Lung (tissue), 12 donors: Measurements from ENCODE around the gene MAP3K20. TPM values are rescaled to one million over a fixed set of nuclear protein-coding genes. Genes with fewer than 3 reads are reported as not detected.

Source experiments
- ATAC-seq: fragments of 200-7000 bp; cut with Tn5 transposase; one replicate; pipeline ENCODE4 v1.9.1; 2020; ENCODE audit warnings: moderate number of reproducible peaks; ENCODE audit not compliant: insufficient read depth, low FRiP score
- DNase-seq, 3 donors: peaks; one replicate each; pipeline ENCODE4 v3.0.0-alpha.2; 2013 to 2017
- H3K27ac ChIP-seq, 2 donors: one replicate each; pipeline ENCODE4 v1.5.1; 2013; ENCODE audit warnings: mild to moderate bottlenecking in 2 of 2, moderate library complexity in 2 of 2, control low read depth in 1 of 2, inconsistent platforms in 1 of 2, low read depth in 1 of 2, low read length in 1 of 2
- H3K27me3 ChIP-seq, 3 donors: one replicate each; pipeline ENCODE4 v1.5.1; 2013; ENCODE audit warnings: low read length in 2 of 3; ENCODE audit not compliant: control insufficient read depth in 3 of 3, insufficient read depth in 3 of 3
- H3K36me3 ChIP-seq, 4 donors: one replicate each; pipeline ENCODE4 v1.5.1; 2013; ENCODE audit warnings: low read length in 4 of 4, mild to moderate bottlenecking in 1 of 4, moderate library complexity in 1 of 4; ENCODE audit not compliant: control insufficient read depth in 4 of 4, insufficient read depth in 4 of 4
- H3K4me1 ChIP-seq, 5 donors: one replicate each; pipeline ENCODE4 v1.5.1; 2013; ENCODE audit warnings: low read length in 5 of 5, mild to moderate bottlenecking in 2 of 5, moderate library complexity in 1 of 5; ENCODE audit not compliant: control insufficient read depth in 5 of 5, insufficient read depth in 5 of 5
- H3K4me3 ChIP-seq: one replicate; pipeline ENCODE4 v1.5.1; 2013; ENCODE audit warnings: mild to moderate bottlenecking, control low read depth, moderate library complexity
- H3K9ac ChIP-seq, 2 donors: one replicate each; pipeline ENCODE4 v1.5.1; 2013; ENCODE audit warnings: low read length in 2 of 2, control low read depth in 1 of 2; ENCODE audit not compliant: insufficient read depth in 1 of 2
- H3K9me3 ChIP-seq, 4 donors: one replicate each; pipeline ENCODE4 v1.5.1; 2013; ENCODE audit warnings: low read length in 3 of 4, mild to moderate bottlenecking in 1 of 4, moderate library complexity in 1 of 4; ENCODE audit not compliant: control insufficient read depth in 4 of 4, insufficient read depth in 3 of 4
- CTCF ChIP-seq: IDR thresholded peaks from 2 replicates; pipeline ENCODE4 v1.5.1; 2012; ENCODE audit warnings: mild to moderate bottlenecking; ENCODE audit errors: control extremely low read depth, extremely low read depth
- WGBS, 2 donors: extraction: QIAGEN DNeasy Blood & Tissue Kit; methylation state at CpG; one replicate each; pipeline ENCODE4 v1.1.7; 2013; 5-methylcytosine and 5-hydroxymethylcytosine counted together
- polyA plus RNA-seq, 2 donors: library from polyadenylated mRNA; stranded (reverse); fragments of 200-250 nt; gene quantifications; one replicate each; pipeline ENCODE4 v1.2.1, GENCODE V29; 2013
- total RNA-seq, 2 donors: library from RNA; depleted of rRNA in 1 of 2; stranded (reverse); fragments of >200 nt in 1 of 2; gene quantifications; one replicate each; pipeline ENCODE4 v1.2.1, GENCODE V29; 2014 to 2021
- donor health status: control.
- donor health status: control.
- donor health status: Bipolar disorder and iron deficiency.
- donor health status: healthy.
- donor health status: DM: yes; HTN: yes; CAD: no.

MAP3K20 gene
- total and polyA plus RNA-seq, 4 donors: 13.4 to 71.6 (median 31.6) TPM

GRCh38 chr2:173229086-173229485 is 153.4 kb downstream of the MAP3K20 start:
- peaks cover 0 to 9% (median 6%) of the 10 kb centered on the region in 4 donors for H3K36me3 ChIP-seq
- no peak for DNase-seq
- H3K4me1 ChIP-seq: peaks cover 0 to 28% (median 2%) of the 10 kb centered on the region in 5 donors
- no peaks in the 10 kb centered on the region for H3K27me3 ChIP-seq
- H3K9me3 ChIP-seq: no peaks in the 10 kb centered on the region
- no peak for ATAC-seq
- no peak overlapping the region for H3K9ac ChIP-seq
- H3K4me3 ChIP-seq: no peak overlapping the region
- H3K27ac ChIP-seq: no peak overlapping the region
- TF ChIP-seq CTCF: no peak
- WGBS, 2 donors: 66 to 76% methylated on average over 2 of the region's 2 CpGs

- 85 to 91% methylated on average over 5 of the region's 5 CpGs for WGBS, 2 donors
- Histone ChIP-seq H3K4me3 (no peak overlapping the region), H3K4me1 (peaks cover 0 to 28% (median 2%) of the 10 kb centered on the region in 5 donors), H3K9ac (no peak overlapping the region), H3K27me3 (no peaks in the 10 kb centered on the region), H3K36me3 (peaks cover 0 to 9% (median 7%) of the 10 kb centered on the region in 4 donors), H3K9me3 (no peaks in the 10 kb centered on the region), H3K27ac (no peak overlapping the region)
- no peak for TF ChIP-seq CTCF
- DNase-seq (no peak), ATAC-seq (no peak)
These were observed 154.5 kb downstream of the MAP3K20 start for GRCh38 chr2:173230181-173230580.

GRCh38 chr2:173231042-173231441 is 155.4 kb downstream of the MAP3K20 start:
- Histone ChIP-seq H3K27ac (no peak overlapping the region), H3K9ac (no peak overlapping the region), H3K4me1 (peaks cover 0 to 28% (median 2%) of the 10 kb centered on the region in 5 donors), H3K4me3 (no peak overlapping the region), H3K36me3 (peaks cover 0 to 9% (median 7%) of the 10 kb centered on the region in 4 donors), H3K27me3 (no peaks in the 10 kb centered on the region), H3K9me3 (no peaks in the 10 kb centered on the region)
- ATAC-seq: peak; percentile 80
- TF ChIP-seq CTCF: no peak
- DNase-seq: peak; percentile 56 to 82 (median 63)
- WGBS, 2 donors: 40 to 89% methylated on average over 1 of the region's 1 CpG

GRCh38 chr2:173231465-173231864 is 155.8 kb downstream of the MAP3K20 start:
- no peak for TF ChIP-seq CTCF
- H3K27me3 ChIP-seq: no peaks in the 10 kb centered on the region
- no peak overlapping the region for H3K4me3 ChIP-seq
- DNase-seq (peak in 1 of 3 donors; percentile 39), ATAC-seq (peak; percentile 42)
- H3K4me1 ChIP-seq: peaks cover 0 to 28% (median 2%) of the 10 kb centered on the region in 5 donors
- WGBS, 2 donors: 51 to 89% methylated on average over 1 of the region's 1 CpG
- peak overlapping the region in 1 of 2 donors; percentile 9 for H3K27ac ChIP-seq
- peaks cover 0 to 9% (median 7%) of the 10 kb centered on the region in 4 donors for H3K36me3 ChIP-seq
- H3K9me3 ChIP-seq: no peaks in the 10 kb centered on the region
- no peak overlapping the region for H3K9ac ChIP-seq
